ENCODE data around the gene UBA6. TPM values are rescaled to one million over a fixed set of nuclear protein-coding genes. Genes with fewer than 3 reads are reported as not detected.

The UBA6 gene
- total RNA-seq, 2 donors from 2014 or later = 88.4 to 98.6 TPM

- Mint-ChIP-seq H3K36me3 (ENCODE audit: insufficient read depth in 2 of 2) (peaks cover 6 to 15% of the 10 kb centered on the region in 2 donors), H3K4me1 (ENCODE audit: low read depth) (no peaks in the 10 kb centered on the region), H3K27ac (no peak overlapping the region), H3K4me3 (no peak overlapping the region), H3K27me3 (ENCODE audit: low read depth) (no peaks in the 10 kb centered on the region), H3K9me3 (no peaks in the 10 kb centered on the region)
- DNase-seq (no peak), ATAC-seq (replicated peaks in 1 of 2) (no peak)
Measured at GRCh38 chr4:67624939-67625338, 76.0 kb downstream of the UBA6 start.

- ATAC-seq (replicated peaks in 1 of 2) (no peak), DNase-seq (no peak)
- Mint-ChIP-seq H3K4me1 (ENCODE audit: low read depth) (no peaks in the 10 kb centered on the region), H3K27ac (no peak overlapping the region), H3K4me3 (no peak overlapping the region), H3K36me3 (ENCODE audit: insufficient read depth in 2 of 2) (peaks cover 11 to 33% of the 10 kb centered on the region in 2 donors), H3K27me3 (ENCODE audit: low read depth) (no peaks in the 10 kb centered on the region), H3K9me3 (peaks cover 7 to 10% of the 10 kb centered on the region in 2 donors)
Measured at GRCh38 chr4:67616478-67616877, 84.5 kb downstream of the UBA6 start.

- ATAC-seq (replicated peaks in 1 of 2) (no peak), DNase-seq (no peak)
- no peaks in the 10 kb centered on the region for H3K4me1 Mint-ChIP-seq (ENCODE audit: low read depth)
- peaks cover 9 to 10% of the 10 kb centered on the region in 2 donors for H3K9me3 Mint-ChIP-seq
- peaks cover 14 to 36% of the 10 kb centered on the region in 2 donors for H3K36me3 Mint-ChIP-seq (ENCODE audit: insufficient read depth in 2 of 2)
- no peak overlapping the region for H3K4me3 Mint-ChIP-seq
- no peak overlapping the region for H3K27ac Mint-ChIP-seq
- H3K27me3 Mint-ChIP-seq (ENCODE audit: low read depth) = no peaks in the 10 kb centered on the region
Measured at GRCh38 chr4:67615119-67615518, 85.8 kb downstream of the UBA6 start.

DNA sequence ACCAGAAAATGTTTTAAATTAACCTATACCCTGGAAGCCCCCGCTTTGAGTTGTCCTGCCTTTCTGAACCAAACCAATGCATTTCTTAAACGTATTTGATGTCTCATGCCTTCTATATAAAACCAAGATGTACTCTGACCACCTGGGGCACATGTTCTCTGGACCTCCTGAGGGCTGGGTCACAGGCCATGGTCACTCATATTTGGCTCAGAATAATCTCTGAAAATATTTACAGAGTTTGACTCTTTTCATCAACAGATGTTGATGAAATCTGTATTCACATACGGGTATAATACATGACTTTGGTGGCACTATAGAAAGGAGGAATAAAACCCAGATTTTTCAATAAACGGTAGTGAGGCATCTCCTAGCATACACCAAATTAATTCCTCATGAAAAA lies 86.8 kb downstream of the UBA6 start:
- H3K27ac Mint-ChIP-seq = peak overlapping the region; percentile 30

GRCh38 chr4:67608027-67608426 lies 92.9 kb downstream of the UBA6 start:
- DNase-seq (no peak), ATAC-seq (replicated peaks in 1 of 2) (no peak)
- Mint-ChIP-seq H3K9me3 (peaks cover 6 to 14% of the 10 kb centered on the region in 2 donors), H3K4me1 (ENCODE audit: low read depth) (peaks cover 8% of the 10 kb centered on the region), H3K4me3 (peak overlapping the region; percentile 15 to 73), H3K36me3 (ENCODE audit: insufficient read depth in 2 of 2) (peaks cover 8 to 31% of the 10 kb centered on the region in 2 donors), H3K27ac (peak overlapping the region; percentile 81), H3K27me3 (ENCODE audit: low read depth) (no peaks in the 10 kb centered on the region)

More for the DNA sequence above, 86.8 kb downstream of the UBA6 start:
- H3K27me3 Mint-ChIP-seq (ENCODE audit: low read depth) = no peaks in the 10 kb centered on the region
- ATAC-seq (replicated peaks in 1 of 2) = no peak
- H3K4me3 Mint-ChIP-seq = no peak overlapping the region
- peaks cover 14 to 41% of the 10 kb centered on the region in 2 donors for H3K36me3 Mint-ChIP-seq (ENCODE audit: insufficient read depth in 2 of 2)
- no peaks in the 10 kb centered on the region for H3K4me1 Mint-ChIP-seq (ENCODE audit: low read depth)
- no peak for DNase-seq
- H3K9me3 Mint-ChIP-seq = peaks cover 13% of the 10 kb centered on the region in 2 donors

DNA sequence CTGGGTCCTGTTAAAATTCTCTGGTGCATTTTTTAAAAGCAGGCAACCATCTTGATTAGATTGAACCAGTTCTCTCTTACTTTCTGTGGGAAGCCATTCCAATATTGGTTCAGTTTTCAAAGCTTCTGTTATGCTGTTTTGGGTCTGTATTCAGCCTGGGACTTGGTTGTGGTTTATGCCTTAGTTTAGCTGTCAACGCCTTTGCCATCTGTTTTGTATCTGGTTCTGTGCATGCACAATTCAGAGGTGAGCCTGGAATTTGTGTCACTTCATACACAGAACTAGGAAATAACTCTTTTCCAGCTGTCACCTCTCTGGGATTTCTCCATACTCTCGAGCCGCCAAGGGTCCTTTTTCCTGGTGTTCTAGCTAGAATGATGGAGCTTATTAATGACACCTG lies 96.2 kb downstream of the UBA6 start:
- ATAC-seq (replicated peaks in 1 of 2) (no peak), DNase-seq (no peak)
- peaks cover 6 to 21% of the 10 kb centered on the region in 2 donors for H3K36me3 Mint-ChIP-seq (ENCODE audit: insufficient read depth in 2 of 2)
- no peaks in the 10 kb centered on the region for H3K27me3 Mint-ChIP-seq (ENCODE audit: low read depth)
- H3K9me3 Mint-ChIP-seq = peaks cover 3 to 9% of the 10 kb centered on the region in 2 donors
- H3K4me3 Mint-ChIP-seq = no peak overlapping the region
- peaks cover 8% of the 10 kb centered on the region for H3K4me1 Mint-ChIP-seq (ENCODE audit: low read depth)
- no peak overlapping the region for H3K27ac Mint-ChIP-seq

- peaks cover 6 to 16% of the 10 kb centered on the region in 2 donors for H3K36me3 Mint-ChIP-seq (ENCODE audit: insufficient read depth in 2 of 2)
- no peak for DNase-seq
- no peak overlapping the region for H3K27ac Mint-ChIP-seq
- peaks cover 3 to 8% of the 10 kb centered on the region in 2 donors for H3K9me3 Mint-ChIP-seq
- ATAC-seq (replicated peaks in 1 of 2) = peak in 1 of 2 donors; percentile 24
- peaks cover 8% of the 10 kb centered on the region for H3K4me1 Mint-ChIP-seq (ENCODE audit: low read depth)
- H3K27me3 Mint-ChIP-seq (ENCODE audit: low read depth) = no peaks in the 10 kb centered on the region
- no peak overlapping the region for H3K4me3 Mint-ChIP-seq
Measured at GRCh38 chr4:67604029-67604381, 97.0 kb downstream of the UBA6 start.

- H3K27me3 Mint-ChIP-seq (ENCODE audit: low read depth) = no peaks in the 10 kb centered on the region
- H3K4me3 Mint-ChIP-seq = no peak overlapping the region
- peak in 1 of 2 donors; percentile 7 for ATAC-seq (replicated peaks in 1 of 2)
- peaks cover 6 to 12% of the 10 kb centered on the region in 2 donors for H3K36me3 Mint-ChIP-seq (ENCODE audit: insufficient read depth in 2 of 2)
- H3K4me1 Mint-ChIP-seq (ENCODE audit: low read depth) = peaks cover 5% of the 10 kb centered on the region
- DNase-seq = no peak
- H3K27ac Mint-ChIP-seq = no peak overlapping the region
- peaks cover 3 to 7% of the 10 kb centered on the region in 2 donors for H3K9me3 Mint-ChIP-seq
Measured at GRCh38 chr4:67603310-67604028, 97.5 kb downstream of the UBA6 start.

DNA sequence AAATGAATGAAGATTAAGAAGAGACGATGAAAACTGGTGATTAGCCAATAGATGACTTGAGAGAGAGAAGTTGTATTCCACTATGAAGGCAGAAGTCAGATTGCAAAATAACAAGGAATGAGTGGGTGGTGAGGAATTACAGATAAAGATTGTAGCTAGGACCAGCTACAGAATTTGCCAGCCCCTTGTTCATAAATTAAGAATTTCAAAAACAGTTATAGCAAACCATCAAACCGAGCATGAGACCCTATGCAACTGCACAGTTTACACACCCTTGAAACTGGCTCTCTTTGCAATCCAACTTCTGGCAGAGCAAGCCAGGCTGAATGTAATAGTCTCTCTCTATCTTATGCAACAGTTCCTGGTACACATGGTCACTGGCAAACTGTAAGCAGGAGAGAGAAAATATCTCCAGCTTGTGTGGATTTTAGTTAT lies 107.2 kb downstream of the UBA6 start:
- peaks cover 1 to 8% of the 10 kb centered on the region in 2 donors for H3K36me3 Mint-ChIP-seq (ENCODE audit: insufficient read depth in 2 of 2)
- ATAC-seq (replicated peaks in 1 of 2) (no peak), DNase-seq (no peak)
- H3K27ac Mint-ChIP-seq = no peak overlapping the region
- H3K9me3 Mint-ChIP-seq = peaks cover 2 to 7% of the 10 kb centered on the region in 2 donors
- no peaks in the 10 kb centered on the region for H3K4me1 Mint-ChIP-seq (ENCODE audit: low read depth)
- no peaks in the 10 kb centered on the region for H3K27me3 Mint-ChIP-seq (ENCODE audit: low read depth)
- no peak overlapping the region for H3K4me3 Mint-ChIP-seq

DNA sequence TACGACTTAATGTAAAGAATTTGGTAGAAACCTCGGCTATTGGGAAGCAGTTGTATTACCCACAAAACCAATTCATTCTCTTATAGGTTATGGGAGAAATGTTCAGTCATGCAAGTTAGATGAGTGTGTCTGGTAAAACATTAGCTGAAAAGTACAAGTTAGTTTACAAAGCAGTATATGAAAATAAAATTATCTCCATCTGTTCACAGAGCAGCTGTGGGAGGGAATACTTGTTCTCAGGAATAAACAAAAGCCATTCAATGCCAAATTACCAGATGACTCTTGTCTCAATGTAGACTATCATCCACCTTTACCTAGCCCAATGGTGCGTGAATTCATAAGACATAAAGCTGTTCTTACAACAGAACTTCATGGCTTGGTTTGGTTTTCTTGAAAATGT lies 113.8 kb downstream of the UBA6 start:
- no peak for DNase-seq
- H3K27ac Mint-ChIP-seq = no peak overlapping the region
- peaks cover 5% of the 10 kb centered on the region for H3K4me1 Mint-ChIP-seq (ENCODE audit: low read depth)

DNA sequence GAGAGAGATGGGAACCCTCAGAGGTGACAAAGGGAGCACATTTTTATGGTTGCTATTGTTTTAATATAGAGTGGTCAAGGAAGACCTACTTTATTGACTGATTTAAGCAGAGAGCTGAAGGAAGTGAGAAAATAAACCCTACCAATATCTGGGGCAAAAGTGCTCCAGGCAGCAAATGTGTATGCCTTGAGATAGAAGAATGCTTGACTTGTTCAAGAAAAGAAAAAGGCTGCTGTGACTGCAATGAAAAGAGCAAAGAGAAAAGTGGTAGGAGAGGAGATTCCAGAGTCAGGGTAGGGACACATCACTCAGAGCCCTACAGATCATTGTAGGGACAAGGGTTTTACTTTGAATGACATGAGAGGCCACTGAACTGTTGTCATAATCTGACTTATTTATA lies 116.5 kb downstream of the UBA6 start:
- peaks cover 25% of the 10 kb centered on the region for H3K4me1 Mint-ChIP-seq (ENCODE audit: low read depth)
- no peak overlapping the region for H3K4me3 Mint-ChIP-seq
- DNase-seq = no peak
- no peak overlapping the region for H3K27ac Mint-ChIP-seq
- H3K27me3 Mint-ChIP-seq (ENCODE audit: low read depth) = no peaks in the 10 kb centered on the region
- H3K36me3 Mint-ChIP-seq (ENCODE audit: insufficient read depth in 2 of 2) = peaks cover under 1 to 4% of the 10 kb centered on the region in 2 donors
- ATAC-seq (replicated peaks in 1 of 2) = no peak
- peaks cover 0 to under 1% of the 10 kb centered on the region in 2 donors for H3K9me3 Mint-ChIP-seq

More for the DNA sequence above, 113.8 kb downstream of the UBA6 start:
- ATAC-seq (replicated peaks in 1 of 2) = no peak
- Mint-ChIP-seq H3K4me3 (no peak overlapping the region), H3K27me3 (ENCODE audit: low read depth) (no peaks in the 10 kb centered on the region), H3K9me3 (no peaks in the 10 kb centered on the region), H3K36me3 (ENCODE audit: insufficient read depth in 2 of 2) (peaks cover 0 to 2% of the 10 kb centered on the region in 2 donors)

DNA sequence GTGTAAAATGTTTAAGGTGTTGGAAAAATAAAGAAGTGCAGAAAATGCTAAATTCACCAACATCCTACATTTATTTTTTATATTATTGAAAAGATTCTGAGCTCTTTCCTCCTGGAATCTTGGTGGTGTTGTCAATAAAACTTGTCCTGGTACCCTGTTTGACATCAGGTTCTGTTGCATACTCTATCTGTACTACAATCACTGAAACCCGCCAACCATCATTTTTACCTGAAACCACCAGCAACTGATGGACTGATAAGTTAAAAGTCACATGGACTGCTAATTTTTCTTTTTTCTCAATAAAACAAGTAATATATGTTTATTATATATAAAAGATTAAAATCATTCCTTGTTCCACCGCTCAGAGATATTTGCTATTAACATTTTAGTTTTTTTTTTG lies 119.0 kb downstream of the UBA6 start:
- Mint-ChIP-seq H3K36me3 (ENCODE audit: insufficient read depth in 2 of 2) (peaks cover 2 to 4% of the 10 kb centered on the region in 2 donors), H3K9me3 (peaks cover 0 to 2% of the 10 kb centered on the region in 2 donors), H3K4me3 (peak overlapping the region; percentile 66 to 89), H3K27me3 (ENCODE audit: low read depth) (no peaks in the 10 kb centered on the region), H3K4me1 (ENCODE audit: low read depth) (peaks cover 35% of the 10 kb centered on the region), H3K27ac (peak overlapping the region; percentile 62)
- DNase-seq = no peak
- ATAC-seq (replicated peaks in 1 of 2) = peak in 1 of 2 donors; percentile 6

DNA sequence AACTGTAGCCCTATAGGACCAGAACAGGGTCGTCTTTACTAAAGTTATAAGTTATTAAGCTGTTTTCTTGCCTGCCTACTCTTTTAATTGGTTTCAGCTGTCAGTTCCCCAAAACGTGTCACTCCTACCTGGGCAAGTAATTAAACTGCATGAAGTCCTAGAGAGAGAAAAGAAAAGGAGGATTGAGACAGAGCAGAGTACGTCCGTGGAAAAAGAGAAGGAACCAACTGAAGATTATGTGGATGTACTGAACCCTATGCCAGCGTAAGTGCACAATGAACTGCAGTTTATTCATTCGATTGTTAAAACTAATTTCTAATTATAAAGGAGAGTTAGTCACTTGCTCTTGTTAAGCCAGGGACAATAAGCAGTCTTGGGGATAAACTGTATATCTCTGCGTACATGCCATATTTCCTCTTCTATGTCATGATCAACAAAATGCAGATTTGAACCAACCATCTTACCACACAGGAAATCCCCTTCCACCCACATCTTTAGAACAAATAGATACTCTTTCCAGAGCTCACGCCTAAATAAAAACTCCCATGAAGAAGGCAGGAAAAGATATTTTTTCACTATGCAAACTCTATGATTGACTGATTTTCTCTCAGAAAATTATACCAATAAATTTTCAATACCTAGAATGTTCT lies 119.6 kb downstream of the UBA6 start:
- Mint-ChIP-seq H3K27me3 (ENCODE audit: low read depth) (no peaks in the 10 kb centered on the region), H3K4me3 (peak overlapping the region; percentile 66 to 89), H3K27ac (peak overlapping the region; percentile 62), H3K4me1 (ENCODE audit: low read depth) (peaks cover 39% of the 10 kb centered on the region), H3K9me3 (peaks cover 0 to 2% of the 10 kb centered on the region in 2 donors), H3K36me3 (ENCODE audit: insufficient read depth in 2 of 2) (peaks cover 2 to 7% of the 10 kb centered on the region in 2 donors)
- peak; percentile 76 to 78 for ATAC-seq (replicated peaks in 1 of 2)
- peak; percentile 23 to 36 for DNase-seq
